ENCODE measurements around the gene CNTN4.

DNA sequence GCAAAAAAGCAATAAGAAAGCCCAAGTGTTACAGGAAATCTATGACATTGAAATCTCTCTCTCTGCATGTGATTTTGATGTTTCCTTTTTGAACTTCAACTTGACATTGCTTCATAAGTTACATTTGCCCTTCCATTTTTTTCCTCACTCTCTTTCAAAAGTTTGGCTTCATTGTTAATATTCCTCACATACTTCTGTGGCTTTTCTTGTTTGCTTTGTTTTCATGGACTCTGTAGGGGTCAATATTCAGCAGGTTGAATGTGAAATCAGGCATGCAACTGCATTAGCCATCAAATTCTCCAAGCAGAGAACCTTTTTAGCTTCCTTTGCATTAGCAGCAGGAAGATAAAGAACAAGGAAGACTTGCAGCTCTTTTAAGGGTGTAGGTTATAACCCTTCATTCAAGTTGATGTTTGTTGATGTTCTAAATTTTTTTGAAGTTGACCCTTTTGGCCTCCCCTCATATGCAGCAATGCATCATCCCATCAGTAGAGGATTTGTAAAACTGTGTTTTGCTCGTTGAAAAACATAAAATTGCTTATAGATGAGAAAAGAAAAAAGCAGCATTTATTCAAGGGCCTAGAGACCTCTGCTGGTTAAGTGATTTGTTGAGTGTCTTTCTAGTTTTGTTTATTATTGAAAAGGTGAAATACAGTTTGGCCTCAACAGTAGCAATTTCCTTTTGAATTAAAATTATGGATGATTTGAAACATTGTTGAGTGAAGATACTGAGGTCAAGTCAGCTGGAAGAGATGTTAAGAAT, 800.1 kb downstream of the CNTN4 start:
- TF ChIP-seq, protein P1, sequence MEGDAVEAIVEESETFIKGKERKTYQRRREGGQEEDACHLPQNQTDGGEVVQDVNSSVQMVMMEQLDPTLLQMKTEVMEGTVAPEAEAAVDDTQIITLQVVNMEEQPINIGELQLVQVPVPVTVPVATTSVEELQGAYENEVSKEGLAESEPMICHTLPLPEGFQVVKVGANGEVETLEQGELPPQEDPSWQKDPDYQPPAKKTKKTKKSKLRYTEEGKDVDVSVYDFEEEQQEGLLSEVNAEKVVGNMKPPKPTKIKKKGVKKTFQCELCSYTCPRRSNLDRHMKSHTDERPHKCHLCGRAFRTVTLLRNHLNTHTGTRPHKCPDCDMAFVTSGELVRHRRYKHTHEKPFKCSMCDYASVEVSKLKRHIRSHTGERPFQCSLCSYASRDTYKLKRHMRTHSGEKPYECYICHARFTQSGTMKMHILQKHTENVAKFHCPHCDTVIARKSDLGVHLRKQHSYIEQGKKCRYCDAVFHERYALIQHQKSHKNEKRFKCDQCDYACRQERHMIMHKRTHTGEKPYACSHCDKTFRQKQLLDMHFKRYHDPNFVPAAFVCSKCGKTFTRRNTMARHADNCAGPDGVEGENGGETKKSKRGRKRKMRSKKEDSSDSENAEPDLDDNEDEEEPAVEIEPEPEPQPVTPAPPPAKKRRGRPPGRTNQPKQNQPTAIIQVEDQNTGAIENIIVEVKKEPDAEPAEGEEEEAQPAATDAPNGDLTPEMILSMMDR (IDR thresholded peaks at IDR 0.05), result no peak
- TF ChIP-seq POLR2AphosphoS5 (IDR thresholded peaks at IDR 0.05) (no peak), POLR2A (IDR thresholded peaks at IDR 0.05; ENCODE audit: low read depth) (no peak)
